ENCODE measurements around the gene RICTOR. TPM values are rescaled to one million over a fixed set of nuclear protein-coding genes. Genes with fewer than 3 reads are reported as not detected.

RICTOR gene
- total RNA-seq, 1 experiment from 2014 or later, result 21.7 TPM

DNA sequence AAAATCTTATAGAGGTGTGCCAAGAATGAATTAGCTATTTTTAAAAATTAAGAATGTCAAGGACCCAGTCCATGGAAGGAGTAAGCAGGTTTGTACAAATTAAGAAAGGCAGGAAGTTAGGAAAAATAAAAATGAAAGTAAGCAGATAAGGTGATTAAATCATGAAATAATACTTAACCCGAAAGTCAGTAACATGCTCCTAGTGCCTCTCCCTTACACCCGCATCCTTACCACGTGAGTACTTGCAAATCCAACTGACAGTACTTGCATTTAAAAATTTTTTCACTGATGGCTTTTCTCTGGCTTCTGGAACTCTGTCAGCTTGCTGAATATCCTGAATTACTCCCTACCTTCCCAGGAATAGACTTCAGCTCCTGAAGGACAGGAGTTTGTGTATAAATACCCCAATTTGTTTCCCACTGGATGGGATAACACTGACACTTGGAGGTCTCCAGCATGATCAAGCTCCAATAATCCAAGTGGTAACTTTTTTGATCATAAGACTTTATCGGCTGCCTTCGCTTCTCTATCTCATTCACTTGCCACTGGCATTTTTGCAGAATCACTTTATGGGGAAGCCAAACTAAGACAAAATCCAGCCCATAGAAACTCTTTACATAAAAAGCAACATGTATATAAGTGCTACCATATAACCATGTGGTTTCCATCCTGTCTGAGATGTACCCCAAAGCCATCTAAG, 41.6 kb upstream of the RICTOR start:
- ATAC-seq (no peak), DNase-seq (ENCODE audit: low read depth, low spot score) (no peak)
- Histone ChIP-seq H3K27ac (ENCODE audit: low read depth, low read length) (no peak overlapping the region), H2AFZ (ENCODE audit: low read depth, low read length, poor library complexity, severe bottlenecking) (no peak overlapping the region), H3K4me1 (ENCODE audit: control insufficient read depth in 1 of 2, insufficient read depth in 2 of 2, low read length in 2 of 2) (no peaks in the 10 kb centered on the region), H3K9me2 (ENCODE audit: insufficient read depth) (no peaks in the 10 kb centered on the region), H3K36me3 (ENCODE audit: control insufficient read depth in 1 of 2, insufficient read depth in 2 of 2, low read length in 2 of 2) (no peaks in the 10 kb centered on the region), H3K4me2 (ENCODE audit: low read length) (no peak overlapping the region), H3K79me2 (ENCODE audit: insufficient read depth, low read length) (no peaks in the 10 kb centered on the region), H3K9ac (ENCODE audit: low read length) (no peak overlapping the region), H3K27me3 (ENCODE audit: insufficient read depth, low read length) (no peaks in the 10 kb centered on the region), H3K9me3 (ENCODE audit: control insufficient read depth in 1 of 2, insufficient read depth in 1 of 2, low read depth in 1 of 2, low read length in 2 of 2) (no peaks in the 10 kb centered on the region), H4K20me1 (ENCODE audit: insufficient read depth) (no peaks in the 10 kb centered on the region), H3K4me3 (replicated peaks in 1 of 2; ENCODE audit: low read depth in 1 of 2, low read length in 2 of 2) (no peak overlapping the region)
- no TSS peak for BruUV-seq (replicated peaks)
- POLR2A ChIA-PET, result no interaction called here
- RAD21 ChIA-PET (ENCODE audit: low non-redundant PET in 1 of 2, low total read pairs in 2 of 2, uncharacterized antibody in 2 of 2, unreplicated experiment in 2 of 2), result no interaction called here
- intact Hi-C loops (cut with micrococcal nuclease), result no loop called here
- CTCF ChIA-PET, result interaction anchor here (0.7 kb wide), 1 partner anchor 35 kb away, joined by 3 read pairs; no protein-coding TSS in a partner anchor
- TF ChIP-seq ZNF274 (IDR thresholded peaks at IDR 0.05; ENCODE audit: low read depth, low read length) (no peak), REST (IDR thresholded peaks at IDR 0.05; ENCODE audit: low read depth) (no peak), ELF1 (IDR thresholded peaks at IDR 0.05; ENCODE audit: borderline replicate concordance, low read depth) (no peak), POLR2A (IDR thresholded peaks at IDR 0.05; ENCODE audit: borderline replicate concordance, extremely low read depth, insufficient read depth, insufficient read length) (no peak), RAD21 (IDR thresholded peaks at IDR 0.05; ENCODE audit: low read depth) (no peak), TCF7L2 (IDR thresholded peaks at IDR 0.05; ENCODE audit: borderline replicate concordance, extremely low read depth, insufficient read depth, insufficient read length) (no peak), POLR2AphosphoS5 (IDR thresholded peaks at IDR 0.05; ENCODE audit: low read depth, low read length) (no peak), ZFX (IDR thresholded peaks at IDR 0.05) (no peak)
- TF ChIP-seq, protein P1, sequence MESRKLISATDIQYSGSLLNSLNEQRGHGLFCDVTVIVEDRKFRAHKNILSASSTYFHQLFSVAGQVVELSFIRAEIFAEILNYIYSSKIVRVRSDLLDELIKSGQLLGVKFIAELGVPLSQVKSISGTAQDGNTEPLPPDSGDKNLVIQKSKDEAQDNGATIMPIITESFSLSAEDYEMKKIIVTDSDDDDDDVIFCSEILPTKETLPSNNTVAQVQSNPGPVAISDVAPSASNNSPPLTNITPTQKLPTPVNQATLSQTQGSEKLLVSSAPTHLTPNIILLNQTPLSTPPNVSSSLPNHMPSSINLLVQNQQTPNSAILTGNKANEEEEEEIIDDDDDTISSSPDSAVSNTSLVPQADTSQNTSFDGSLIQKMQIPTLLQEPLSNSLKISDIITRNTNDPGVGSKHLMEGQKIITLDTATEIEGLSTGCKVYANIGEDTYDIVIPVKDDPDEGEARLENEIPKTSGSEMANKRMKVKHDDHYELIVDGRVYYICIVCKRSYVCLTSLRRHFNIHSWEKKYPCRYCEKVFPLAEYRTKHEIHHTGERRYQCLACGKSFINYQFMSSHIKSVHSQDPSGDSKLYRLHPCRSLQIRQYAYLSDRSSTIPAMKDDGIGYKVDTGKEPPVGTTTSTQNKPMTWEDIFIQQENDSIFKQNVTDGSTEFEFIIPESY (IDR thresholded peaks at IDR 0.05; ENCODE audit: extremely low read depth, insufficient replicate concordance, low read length), result no peak
